AG09309 (cell line): ENCODE measurements around the gene IQSEC1.

Source experiments
- DNase-seq: peaks from one replicate; pipeline ENCODE4 v3.0.0-alpha.2; 2010; ENCODE audit warnings: low read depth
- H3K4me3 ChIP-seq: 2 replicates; pipeline ENCODE4 v1.5.1; 2011; ENCODE audit warnings: mild to moderate bottlenecking, low read depth, low read length, moderate library complexity; ENCODE audit not compliant: control insufficient read depth
- CTCF ChIP-seq: IDR thresholded peaks from 2 replicates; pipeline ENCODE4 v1.5.1; 2011; ENCODE audit warnings: mild to moderate bottlenecking, low read depth, low read length, inconsistent platforms; ENCODE audit not compliant: insufficient read depth, control insufficient read depth; ENCODE audit errors: missing control alignments

The IQSEC1 gene

GRCh38 chr3:13102386-13103345 lies 29.4 kb upstream of the IQSEC1 start:
- no peak for DNase-seq
- no peak overlapping the region for H3K4me3 ChIP-seq
- TF ChIP-seq CTCF = no peak

- TF ChIP-seq CTCF = no peak
- no peak for DNase-seq
- no peak overlapping the region for H3K4me3 ChIP-seq
Observed at GRCh38 chr3:13099707-13100106, 26.5 kb upstream of the IQSEC1 start.

GRCh38 chr3:13098192-13098988 lies 25.2 kb upstream of the IQSEC1 start:
- no peak for DNase-seq
- no peak for TF ChIP-seq CTCF
- no peak overlapping the region for H3K4me3 ChIP-seq

GRCh38 chr3:13096356-13096755 lies 23.1 kb upstream of the IQSEC1 start:
- no peak overlapping the region for H3K4me3 ChIP-seq
- TF ChIP-seq CTCF = no peak
- DNase-seq = no peak

GRCh38 chr3:13095408-13095937 lies 22.2 kb upstream of the IQSEC1 start:
- no peak for DNase-seq
- no peak overlapping the region for H3K4me3 ChIP-seq
- TF ChIP-seq CTCF = no peak

GRCh38 chr3:13093687-13094086 lies 20.5 kb upstream of the IQSEC1 start:
- TF ChIP-seq CTCF = no peak
- no peak for DNase-seq
- no peak overlapping the region for H3K4me3 ChIP-seq
